Osteoblast (primary cell): ENCODE measurements around the gene NUDT1. TPM values are rescaled to one million over a fixed set of nuclear protein-coding genes. Genes with fewer than 3 reads are reported as not detected.
A peak's percentile ranks its signal among the peaks of the same experiment; 100 is the strongest.

Experiments used
- DNase-seq: peaks from one replicate; pipeline ENCODE4 v3.0.0; 2011; ENCODE audit warnings: low spot score, mixed read lengths; ENCODE audit not compliant: insufficient read length; ENCODE audit errors: missing footprints
- H2AFZ ChIP-seq: 2 replicates; pipeline ENCODE4 v1.6.0; 2011; ENCODE audit warnings: mild to moderate bottlenecking, low read length
- H3K27ac ChIP-seq: 2 replicates; pipeline ENCODE4 v1.5.1; 2011; ENCODE audit warnings: mild to moderate bottlenecking, low read depth, low read length, moderate library complexity
- H3K27me3 ChIP-seq: 2 replicates; pipeline ENCODE4 v1.6.0; 2012; ENCODE audit warnings: mild to moderate bottlenecking, control low read depth, inconsistent platforms, low read length, moderate library complexity; ENCODE audit not compliant: insufficient read depth
- H3K36me3 ChIP-seq: 2 replicates; pipeline ENCODE4 v1.5.1; 2011; ENCODE audit warnings: mild to moderate bottlenecking, low read length, control low read depth, moderate library complexity; ENCODE audit not compliant: insufficient read depth
- H3K4me1 ChIP-seq: 2 replicates; pipeline ENCODE4 v1.5.1; 2011; ENCODE audit warnings: mild to moderate bottlenecking, low read length, control low read depth, moderate library complexity; ENCODE audit not compliant: insufficient read depth
- H3K4me2 ChIP-seq: 2 replicates; pipeline ENCODE4 v1.6.0; 2011; ENCODE audit warnings: mild to moderate bottlenecking, low read length; ENCODE audit not compliant: insufficient read depth
- H3K4me3 ChIP-seq: fragments of 200-600 bp; sonication (generic); 3 replicates; pipeline ENCODE4 v1.5.1; 2012; ENCODE audit warnings: mild to moderate bottlenecking, low read length, inconsistent platforms; ENCODE audit not compliant: insufficient read depth
- H3K79me2 ChIP-seq: 2 replicates; pipeline ENCODE4 v1.6.0; 2012; ENCODE audit warnings: mild to moderate bottlenecking, low read length, control low read depth, inconsistent platforms; ENCODE audit not compliant: insufficient read depth
- H3K9me3 ChIP-seq: 2 replicates; pipeline ENCODE4 v1.5.1; 2011; ENCODE audit warnings: low read depth, low read length, control low read depth
- H4K20me1 ChIP-seq: 2 replicates; pipeline ENCODE4 v1.6.0; 2012; ENCODE audit warnings: mild to moderate bottlenecking, low read length, control low read depth; ENCODE audit not compliant: insufficient read depth
- CTCF ChIP-seq: IDR thresholded peaks from 2 replicates; pipeline ENCODE4 v1.5.1; 2011; ENCODE audit warnings: mild to moderate bottlenecking, low read depth, low read length, moderate library complexity; ENCODE audit errors: extremely low read depth
- total RNA-seq: library from RNA; depleted of rRNA; stranded (reverse); fragments of >200 nt; gene quantifications from 2 replicates; pipeline ENCODE4 v1.2.3, GENCODE V29; 2012

The NUDT1 gene
- total RNA-seq, 1 donor = 18.5 TPM

- H2AFZ ChIP-seq = no peak overlapping the region
- peaks cover 10% of the 10 kb centered on the region for H4K20me1 ChIP-seq
- peaks cover 3% of the 10 kb centered on the region for H3K79me2 ChIP-seq
- no peaks in the 10 kb centered on the region for H3K4me1 ChIP-seq
- no peak for TF ChIP-seq CTCF
- no peaks in the 10 kb centered on the region for H3K9me3 ChIP-seq
- H3K4me3 ChIP-seq = no peak overlapping the region
- H3K36me3 ChIP-seq = peaks cover 34% of the 10 kb centered on the region
- DNase-seq = peak; percentile 66
- no peak overlapping the region for H3K27ac ChIP-seq
- H3K4me2 ChIP-seq = no peak overlapping the region
- H3K27me3 ChIP-seq = no peaks in the 10 kb centered on the region
Observed at GRCh38 chr7:2211259-2211880, 30.7 kb upstream of the NUDT1 start.

- DNase-seq = peak; percentile 63
- peaks cover 3% of the 10 kb centered on the region for H3K79me2 ChIP-seq
- no peaks in the 10 kb centered on the region for H3K9me3 ChIP-seq
- no peak overlapping the region for H3K27ac ChIP-seq
- H3K4me3 ChIP-seq = no peak overlapping the region
- peaks cover 37% of the 10 kb centered on the region for H3K36me3 ChIP-seq
- TF ChIP-seq CTCF = no peak
- peaks cover 10% of the 10 kb centered on the region for H4K20me1 ChIP-seq
- no peak overlapping the region for H3K4me2 ChIP-seq
- H3K4me1 ChIP-seq = no peaks in the 10 kb centered on the region
- H2AFZ ChIP-seq = no peak overlapping the region
- no peaks in the 10 kb centered on the region for H3K27me3 ChIP-seq
Observed at GRCh38 chr7:2211926-2212325, 30.1 kb upstream of the NUDT1 start.

- no peak overlapping the region for H2AFZ ChIP-seq
- DNase-seq = peak; percentile 74
- H3K27ac ChIP-seq = no peak overlapping the region
Observed at GRCh38 chr7:2212906-2213305, 29.1 kb upstream of the NUDT1 start.

More at GRCh38 chr7:2212906-2213305, 29.1 kb upstream of the NUDT1 start:
- Histone ChIP-seq H3K4me2 (no peak overlapping the region), H3K4me3 (no peak overlapping the region), H4K20me1 (peaks cover 10% of the 10 kb centered on the region), H3K36me3 (peaks cover 37% of the 10 kb centered on the region), H3K27me3 (no peaks in the 10 kb centered on the region), H3K9me3 (no peaks in the 10 kb centered on the region), H3K79me2 (peaks cover 3% of the 10 kb centered on the region), H3K4me1 (no peaks in the 10 kb centered on the region)
- no peak for TF ChIP-seq CTCF
